KBM-7 (cell line): Measurements from ENCODE around the gene PRL.

ENCODE experiments used
- DNase-seq: peaks from one replicate; pipeline ENCODE4 v3.0.0-alpha.2; 2015
- in situ Hi-C: fragments of 300-500 bp; cut with MboI; formaldehyde crosslinking; loops from 2 replicates; pipeline ENCODE4 v1.14.3; 2020; ENCODE audit warnings: low sequenced_read_pairs, low pct_unique_long_range_greater_than_20kb, mixed read lengths

Gene PRL

GRCh38 chr6:22239261-22239921 is 57.4 kb downstream of the PRL start:
- in situ Hi-C loops = no loop called here

GRCh38 chr6:22238861-22239260 is 58.0 kb downstream of the PRL start:
- in situ Hi-C loops = no loop called here
- no peak for DNase-seq

More at GRCh38 chr6:22239261-22239921, 57.4 kb downstream of the PRL start:
- no peak for DNase-seq

GRCh38 chr6:22237526-22237925 is 59.3 kb downstream of the PRL start:
- in situ Hi-C loops = no loop called here
- DNase-seq = no peak
